Transverse colon (tissue), 4 donors: ENCODE measurements around the gene HORMAD1.

Source experiments
- CTCF ChIP-seq, 5 experiments: fragments of 200-600 bp in 3 of 5; fragments of 450-650 bp in 2 of 5; sonication (generic) in 3 of 5; IDR thresholded peaks; 1 replicate in 2 of 5; 2 replicates in 3 of 5; pipeline ENCODE4 v1.5.1; 2016 to 2017; ENCODE audit warnings: antibody characterized with exemption in 5 of 5, inconsistent platforms in 3 of 5, mild to moderate bottlenecking in 2 of 5, moderate library complexity in 1 of 5
- EP300 ChIP-seq: sonication (generic); formaldehyde crosslinking; IDR thresholded peaks from one replicate; pipeline ENCODE4 v1.6.1; 2017; ENCODE audit warnings: antibody characterized with exemption, low read depth
- POLR2A ChIP-seq: fragments of 450-650 bp; IDR thresholded peaks from one replicate; pipeline ENCODE4 v1.6.1; 2016; ENCODE audit warnings: antibody characterized with exemption, mild to moderate bottlenecking, moderate library complexity
- POLR2AphosphoS5 ChIP-seq, 3 donors: sonication (generic); formaldehyde crosslinking; IDR thresholded peaks; one replicate each; pipeline ENCODE4 v1.6.1; 2016; ENCODE audit warnings: antibody characterized with exemption in 3 of 3

- TF ChIP-seq CTCF (IDR thresholded peaks at IDR 0.05) (no peak), POLR2A (no peak), EP300 (no peak), POLR2AphosphoS5 (IDR thresholded peaks at IDR 0.05) (no peak)
Measured at GRCh38 chr1:150660584-150660983, 60.1 kb downstream of the HORMAD1 start.
